ENCODE data around the gene ADGRB2. TPM values are rescaled to one million over a fixed set of nuclear protein-coding genes. Genes with fewer than 3 reads are reported as not detected.

The ADGRB2 gene
- total RNA-seq, 1 experiment from 2014 or later = 2.9 TPM

- no peak for TF ChIP-seq CTCF (IDR thresholded peaks at IDR 0.05; ENCODE audit: unreplicated experiment)
- Mint-ChIP-seq H3K9me3 (ENCODE audit: low read depth, unreplicated experiment) (no peaks in the 10 kb centered on the region), H3K4me3 (ENCODE audit: low read depth, unreplicated experiment) (no peak overlapping the region), H3K27ac (ENCODE audit: unreplicated experiment) (no peak overlapping the region), H3K36me3 (ENCODE audit: insufficient read depth, unreplicated experiment) (no peaks in the 10 kb centered on the region), H3K4me1 (ENCODE audit: low read depth, unreplicated experiment) (peaks cover 16% of the 10 kb centered on the region), H3K27me3 (ENCODE audit: unreplicated experiment) (peaks cover 68% of the 10 kb centered on the region)
- BruUV-seq (replicated peaks) = no TSS peak
- CTCF ChIA-PET = interaction anchor here (1.2 to 1.3 kb wide), 3 partner anchors 8 to 54 kb away, joined by 3 to 6 read pairs (median 5); no protein-coding TSS in a partner anchor
- intact Hi-C loops (cut with micrococcal nuclease; ENCODE audit: unreplicated experiment) = no loop called here
- DNase-seq = no peak
These were observed 29.5 kb downstream of the ADGRB2 start for GRCh38 chr1:31734582-31735107.

GRCh38 chr1:31733389-31734219 lies 30.5 kb downstream of the ADGRB2 start:
- BruUV-seq (replicated peaks) = no TSS peak
- no peak overlapping the region for H3K4me3 Mint-ChIP-seq (ENCODE audit: low read depth, unreplicated experiment)
- CTCF ChIA-PET = interaction anchor here (1.3 kb wide), 1 partner anchor 12 kb away, joined by 6 read pairs; no protein-coding TSS in a partner anchor
- TF ChIP-seq CTCF (IDR thresholded peaks at IDR 0.05; ENCODE audit: unreplicated experiment) = no peak
- H3K36me3 Mint-ChIP-seq (ENCODE audit: insufficient read depth, unreplicated experiment) = no peaks in the 10 kb centered on the region
- H3K27ac Mint-ChIP-seq (ENCODE audit: unreplicated experiment) = no peak overlapping the region
- no peak for DNase-seq
- H3K27me3 Mint-ChIP-seq (ENCODE audit: unreplicated experiment) = peaks cover 70% of the 10 kb centered on the region
- no peaks in the 10 kb centered on the region for H3K9me3 Mint-ChIP-seq (ENCODE audit: low read depth, unreplicated experiment)
- H3K4me1 Mint-ChIP-seq (ENCODE audit: low read depth, unreplicated experiment) = peaks cover 7% of the 10 kb centered on the region
- intact Hi-C loops (cut with micrococcal nuclease; ENCODE audit: unreplicated experiment) = no loop called here

- DNase-seq = no peak
- H3K36me3 Mint-ChIP-seq (ENCODE audit: insufficient read depth, unreplicated experiment) = no peaks in the 10 kb centered on the region
- BruUV-seq (replicated peaks) = no TSS peak
- peaks cover 7% of the 10 kb centered on the region for H3K4me1 Mint-ChIP-seq (ENCODE audit: low read depth, unreplicated experiment)
- CTCF ChIA-PET = no interaction called here
- H3K4me3 Mint-ChIP-seq (ENCODE audit: low read depth, unreplicated experiment) = no peak overlapping the region
- peaks cover 78% of the 10 kb centered on the region for H3K27me3 Mint-ChIP-seq (ENCODE audit: unreplicated experiment)
- intact Hi-C loops (cut with micrococcal nuclease; ENCODE audit: unreplicated experiment) = no loop called here
- no peak overlapping the region for H3K27ac Mint-ChIP-seq (ENCODE audit: unreplicated experiment)
- no peak for TF ChIP-seq CTCF (IDR thresholded peaks at IDR 0.05; ENCODE audit: unreplicated experiment)
- H3K9me3 Mint-ChIP-seq (ENCODE audit: low read depth, unreplicated experiment) = no peaks in the 10 kb centered on the region
These were observed 31.3 kb downstream of the ADGRB2 start for GRCh38 chr1:31732751-31733289.

DNA sequence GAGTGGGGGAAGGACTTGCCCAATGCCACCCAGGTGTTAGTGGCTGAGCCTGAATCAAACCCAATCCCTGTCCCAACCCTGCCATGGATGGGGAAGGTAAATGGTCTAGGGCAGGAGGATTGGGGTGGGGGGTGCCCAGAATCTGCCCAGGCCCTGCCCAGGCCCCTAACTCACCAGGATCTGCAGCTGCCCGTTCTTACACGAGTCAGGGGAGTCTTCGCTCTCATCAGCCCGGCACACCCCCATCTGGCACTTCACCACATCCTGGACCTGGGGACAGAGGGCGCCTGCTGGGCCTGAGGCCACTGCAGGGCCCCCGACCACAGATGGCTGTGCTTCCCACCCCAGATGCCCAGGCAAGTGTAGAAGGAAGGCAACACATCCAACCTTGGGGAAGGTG lies 31.8 kb downstream of the ADGRB2 start:
- TF ChIP-seq CTCF (IDR thresholded peaks at IDR 0.05; ENCODE audit: unreplicated experiment) = no peak
- Mint-ChIP-seq H3K36me3 (ENCODE audit: insufficient read depth, unreplicated experiment) (no peaks in the 10 kb centered on the region), H3K4me1 (ENCODE audit: low read depth, unreplicated experiment) (peaks cover 7% of the 10 kb centered on the region), H3K27ac (ENCODE audit: unreplicated experiment) (no peak overlapping the region), H3K27me3 (ENCODE audit: unreplicated experiment) (peaks cover 79% of the 10 kb centered on the region), H3K9me3 (ENCODE audit: low read depth, unreplicated experiment) (no peaks in the 10 kb centered on the region), H3K4me3 (ENCODE audit: low read depth, unreplicated experiment) (no peak overlapping the region)
- CTCF ChIA-PET = no interaction called here
- no TSS peak for BruUV-seq (replicated peaks)
- DNase-seq = no peak
- intact Hi-C loops (cut with micrococcal nuclease; ENCODE audit: unreplicated experiment) = no loop called here
